HEK293 (cell line): ENCODE measurements around the gene PIM1.

ENCODE experiments used
- ATF2 ChIP-seq: fragments of 450-650 bp; formaldehyde crosslinking; IDR thresholded peaks from 2 replicates; pipeline ENCODE4 v1.5.1; 2016; ENCODE audit warnings: missing biosample characterization, missing genetic modification characterization, low read depth
- GLIS1 ChIP-seq: fragments of 450-650 bp; formaldehyde crosslinking; IDR thresholded peaks from 2 replicates; pipeline ENCODE4 v1.5.1; 2016; ENCODE audit warnings: missing biosample characterization, missing genetic modification characterization
- GLIS2 ChIP-seq: fragments of 450-650 bp; formaldehyde crosslinking; IDR thresholded peaks from 2 replicates; pipeline ENCODE4 v1.5.1; 2016; ENCODE audit warnings: missing biosample characterization, missing genetic modification characterization
- IKZF3 ChIP-seq: fragments of 450-650 bp; IDR thresholded peaks from 2 replicates; pipeline ENCODE4 v1.5.0; 2018; ENCODE audit warnings: missing biosample characterization, mild to moderate bottlenecking, missing genetic modification characterization, moderate library complexity
- KLF10 ChIP-seq: fragments of 450-650 bp; IDR thresholded peaks from 2 replicates; pipeline ENCODE4 v1.5.1; 2018; ENCODE audit warnings: missing biosample characterization, mild to moderate bottlenecking, missing genetic modification characterization
- MEIS1 ChIP-seq: sonication (generic); formaldehyde crosslinking; IDR thresholded peaks from 2 replicates; pipeline ENCODE4 v1.8.1; 2022; ENCODE audit warnings: missing genetic modification reagents, mild to moderate bottlenecking, borderline replicate concordance
- OSR2 ChIP-seq: fragments of 450-650 bp; formaldehyde crosslinking; IDR thresholded peaks from 2 replicates; pipeline ENCODE4 v1.5.1; 2016; ENCODE audit warnings: missing biosample characterization, missing genetic modification characterization
- OVOL3 ChIP-seq: fragments of 450-650 bp; formaldehyde crosslinking; IDR thresholded peaks from 2 replicates; pipeline ENCODE4 v1.5.1; 2016; ENCODE audit warnings: missing biosample characterization, missing genetic modification characterization
- PRDM10 ChIP-seq: fragments of 450-650 bp; formaldehyde crosslinking; IDR thresholded peaks from 2 replicates; pipeline ENCODE4 v1.5.1; 2016; ENCODE audit warnings: missing biosample characterization, missing genetic modification characterization
- SP2 ChIP-seq: fragments of 450-650 bp; formaldehyde crosslinking; IDR thresholded peaks from 2 replicates; pipeline ENCODE4 v1.5.1; 2016; ENCODE audit warnings: missing biosample characterization, missing genetic modification characterization
- SP3 ChIP-seq: fragments of 450-650 bp; formaldehyde crosslinking; IDR thresholded peaks from 2 replicates; pipeline ENCODE4 v1.5.1; 2016; ENCODE audit warnings: missing biosample characterization, missing genetic modification characterization
- SP7 ChIP-seq: fragments of 450-650 bp; formaldehyde crosslinking; IDR thresholded peaks from 2 replicates; pipeline ENCODE4 v1.5.1; 2016; ENCODE audit warnings: missing biosample characterization, missing genetic modification characterization
- TCF7L2 ChIP-seq: IDR thresholded peaks from 2 replicates; pipeline ENCODE4 v1.6.1; 2011; ENCODE audit warnings: low read depth, mild to moderate bottlenecking, inconsistent platforms, low read length, moderate library complexity, borderline replicate concordance
- WT1 ChIP-seq: fragments of 450-650 bp; formaldehyde crosslinking; IDR thresholded peaks from 2 replicates; pipeline ENCODE4 v1.5.1; 2016; ENCODE audit warnings: missing biosample characterization, missing genetic modification characterization
- ZBTB11 ChIP-seq: fragments of 450-650 bp; formaldehyde crosslinking; conservative IDR thresholded peaks from 2 replicates; pipeline ENCODE4 v1.5.1; 2016; ENCODE audit warnings: low read depth, missing biosample characterization, missing genetic modification characterization
- ZBTB17 ChIP-seq: fragments of 450-650 bp; formaldehyde crosslinking; IDR thresholded peaks from 2 replicates; pipeline ENCODE4 v1.5.1; 2016; ENCODE audit warnings: missing biosample characterization, missing genetic modification characterization
- ZBTB20 ChIP-seq: fragments of 450-650 bp; formaldehyde crosslinking; IDR thresholded peaks from 2 replicates; pipeline ENCODE4 v1.5.1; 2016; ENCODE audit warnings: missing biosample characterization, missing genetic modification characterization
- ZBTB26 ChIP-seq: fragments of 450-650 bp; formaldehyde crosslinking; optimal IDR thresholded peaks from 2 replicates; pipeline ENCODE3; 2016; ENCODE audit warnings: missing biosample characterization, mild to moderate bottlenecking, missing genetic modification characterization
- ZBTB8A ChIP-seq: fragments of 450-650 bp; formaldehyde crosslinking; IDR thresholded peaks from 2 replicates; pipeline ENCODE4 v1.5.1; 2016; ENCODE audit warnings: missing biosample characterization, missing genetic modification characterization
- ZFHX2 ChIP-seq: fragments of 450-650 bp; formaldehyde crosslinking; conservative IDR thresholded peaks from 2 replicates; pipeline ENCODE4 v1.5.1; 2016; ENCODE audit warnings: missing biosample characterization, missing genetic modification characterization
- ZFP69B ChIP-seq: fragments of 450-650 bp; formaldehyde crosslinking; IDR thresholded peaks from 2 replicates; pipeline ENCODE4 v1.5.1; 2016; ENCODE audit warnings: missing biosample characterization, missing genetic modification characterization
- ZIC2 ChIP-seq: fragments of 450-650 bp; formaldehyde crosslinking; IDR thresholded peaks from 2 replicates; pipeline ENCODE4 v1.5.1; 2016; ENCODE audit warnings: missing biosample characterization, missing genetic modification characterization
- ZNF10 ChIP-seq: fragments of 450-650 bp; formaldehyde crosslinking; IDR thresholded peaks from 2 replicates; pipeline ENCODE4 v1.5.1; 2017; ENCODE audit warnings: missing biosample characterization, missing genetic modification characterization
- ZNF2 ChIP-seq: fragments of 450-650 bp; formaldehyde crosslinking; IDR thresholded peaks from 2 replicates; pipeline ENCODE4 v1.5.1; 2016; ENCODE audit warnings: missing biosample characterization, missing genetic modification characterization
- ZNF202 ChIP-seq: fragments of 450-650 bp; formaldehyde crosslinking; IDR thresholded peaks from 2 replicates; pipeline ENCODE4 v1.5.1; 2016; ENCODE audit warnings: missing biosample characterization, missing genetic modification characterization, borderline replicate concordance
- ZNF449 ChIP-seq: fragments of 450-650 bp; formaldehyde crosslinking; IDR thresholded peaks from 2 replicates; pipeline ENCODE4 v1.5.1; 2017; ENCODE audit warnings: missing biosample characterization, mild to moderate bottlenecking, missing genetic modification characterization, moderate library complexity
- ZNF561 ChIP-seq: fragments of 450-650 bp; IDR thresholded peaks from 2 replicates; pipeline ENCODE4 v1.5.1; 2018; ENCODE audit warnings: missing biosample characterization, missing genetic modification characterization, borderline replicate concordance
- ZNF791 ChIP-seq: fragments of 450-650 bp; formaldehyde crosslinking; IDR thresholded peaks from 2 replicates; pipeline ENCODE4 v1.5.1; 2016; ENCODE audit warnings: missing biosample characterization, missing genetic modification characterization
- ZNF843 ChIP-seq: fragments of 450-650 bp; formaldehyde crosslinking; IDR thresholded peaks from 2 replicates; pipeline ENCODE4 v1.5.1; 2016; ENCODE audit warnings: missing biosample characterization, missing genetic modification characterization

The PIM1 gene

GRCh38 chr6:37222125-37222967 is 52.4 kb downstream of the PIM1 start (continued):
- TF ChIP-seq OVOL3 (tag by site-specific recombination) (no peak), ZNF202 (no peak), IKZF3 (tag by site-specific recombination) (peak; percentile 90), ZNF449 (tag by site-specific recombination) (peak; percentile 35; the same call in 1 of the 2 replicates), WT1 (peak; percentile 27), ZNF843 (tag by site-specific recombination) (no peak), ZBTB8A (peak; percentile 53), ZBTB11 (tag by site-specific recombination) (peak; percentile 70), ZFP69B (peak; percentile 70), ZBTB20 (tag by site-specific recombination) (peak; percentile 98), MEIS1 (CRISPR knock-in tag) (no peak), GLIS2 (tag by site-specific recombination) (peak; percentile 99), GLIS1 (tag by site-specific recombination) (peak; percentile 96), ZBTB17 (tag by site-specific recombination) (peak; percentile 91), SP3 (peak; percentile 91), OSR2 (peak; percentile 95), ZNF791 (tag by site-specific recombination) (no peak), ZFHX2 (0 out of 2 replicates have a peak, but pooled peaks have one; percentile 10), ATF2 (tag by site-specific recombination) (no peak), KLF10 (tag by site-specific recombination) (peak; percentile 52; the same call in 1 of the 2 replicates), ZIC2 (tag by site-specific recombination) (peak; percentile 98), ZNF561 (tag by site-specific recombination) (peak; percentile 97; the same call in 1 of the 2 replicates), ZNF2 (tag by site-specific recombination) (peak; percentile 26; the same call in 1 of the 2 replicates), SP7 (tag by site-specific recombination) (peak; percentile 45; the same call in 1 of the 2 replicates), SP2 (tag by site-specific recombination) (peak; percentile 96), ZNF10 (tag by site-specific recombination) (peak; percentile 98), ZBTB26 (tag by site-specific recombination) (peak; percentile 25), PRDM10 (tag by site-specific recombination) (peak; percentile 81), TCF7L2 (no peak)
